ENCODE data around the gene PLCD4. TPM values are rescaled to one million over a fixed set of nuclear protein-coding genes. Genes with fewer than 3 reads are reported as not detected.

PLCD4 gene
- total and polyA plus RNA-seq, 4 donors = 0.05 to 0.51 (median 0.12) TPM

- Histone ChIP-seq H3K4me1 (ENCODE audit: control insufficient read depth in 4 of 4, insufficient read depth in 4 of 4, low read length in 3 of 4) (no peaks in the 10 kb centered on the region), H3K4me3 (ENCODE audit: low read depth in 1 of 3, low read length in 3 of 3) (no peak overlapping the region), H3K9ac (ENCODE audit: low read depth in 1 of 2, low read length in 2 of 2) (no peak overlapping the region), H3K9me3 (ENCODE audit: control insufficient read depth in 4 of 4, low read length in 3 of 4) (no peaks in the 10 kb centered on the region), H3K27ac (ENCODE audit: low read depth in 1 of 2, low read length in 2 of 2) (no peak overlapping the region), H3K36me3 (ENCODE audit: control insufficient read depth in 4 of 4, insufficient read depth in 3 of 4, low read depth in 1 of 4, low read length in 3 of 4) (no peaks in the 10 kb centered on the region), H3K27me3 (ENCODE audit: control insufficient read depth in 4 of 4, insufficient read depth in 4 of 4, low read length in 3 of 4) (no peaks in the 10 kb centered on the region)
- TF ChIP-seq ZBTB33 (IDR thresholded peaks at IDR 0.05) = no peak
- no peak for TF ChIP-seq TAF1 (conservative IDR thresholded peaks at IDR 0.05)
- TF ChIP-seq REST (IDR thresholded peaks at IDR 0.05) = no peak
- no peak for TF ChIP-seq GABPA (IDR thresholded peaks at IDR 0.05 in 1 of 2, conservative IDR thresholded peaks at IDR 0.05 in 1 of 2)
- no peak for TF ChIP-seq RAD21 (IDR thresholded peaks at IDR 0.05)
- no peak for TF ChIP-seq CTCF (IDR thresholded peaks at IDR 0.05; ENCODE audit: low read depth, low read length, missing input control)
- no peak for TF ChIP-seq FOXA1 (IDR thresholded peaks at IDR 0.05)
- no peak for TF ChIP-seq FOXA2 (IDR thresholded peaks at IDR 0.05)
- TF ChIP-seq NR2F2 (IDR thresholded peaks at IDR 0.05) = no peak
- no peak for TF ChIP-seq EGR1 (IDR thresholded peaks at IDR 0.05; ENCODE audit: low read depth in 2 of 2)
- TF ChIP-seq HNF4G (IDR thresholded peaks at IDR 0.05) = no peak
- TF ChIP-seq MAX (IDR thresholded peaks at IDR 0.05) = no peak
- no peak for TF ChIP-seq JUND (IDR thresholded peaks at IDR 0.05)
- no peak for TF ChIP-seq YY1 (IDR thresholded peaks at IDR 0.05)
- no peak for TF ChIP-seq RXRA (IDR thresholded peaks at IDR 0.05)
- no peak for TF ChIP-seq ATF3 (IDR thresholded peaks at IDR 0.05)
- TF ChIP-seq SP1 (IDR thresholded peaks at IDR 0.05) = no peak
- no peak for TF ChIP-seq HNF4A (conservative IDR thresholded peaks at IDR 0.05)
- DNase-seq (ENCODE audit: low spot score) = no peak
- 68% methylated on average over 7 of the region's 7 CpGs for WGBS
These were observed 15.1 kb downstream of the PLCD4 start for GRCh38 chr2:218622606-218623365.

Measured in liver (tissue), 9 donors.